Neural crest cell (in vitro differentiated cells): ENCODE measurements around the gene SLC26A1. TPM values are rescaled to one million over a fixed set of nuclear protein-coding genes. Genes with fewer than 3 reads are reported as not detected.

ENCODE experiments used
- DNase-seq: peaks from one replicate; pipeline ENCODE4 v3.0.0; 2021; ENCODE audit warnings: low read depth, mixed read lengths, low spot score
- H3K27ac Mint-ChIP-seq: one replicate; pipeline ENCODE4 v1.8.0; 2021; ENCODE audit warnings: mild to moderate bottlenecking, mixed read lengths; ENCODE audit not compliant: unreplicated experiment
- H3K27me3 Mint-ChIP-seq: 2 replicates; pipeline ENCODE4 v1.8.0; 2021; ENCODE audit warnings: low read depth, mild to moderate bottlenecking, mixed read lengths
- H3K36me3 Mint-ChIP-seq: 2 replicates; pipeline ENCODE4 v1.8.0; 2021; ENCODE audit warnings: low read depth, mild to moderate bottlenecking, mixed read lengths
- H3K4me1 Mint-ChIP-seq: 2 replicates; pipeline ENCODE4 v1.8.0; 2021; ENCODE audit warnings: mixed read lengths
- H3K4me3 Mint-ChIP-seq: one replicate; pipeline ENCODE4 v1.8.0; 2021; ENCODE audit warnings: mild to moderate bottlenecking, mixed read lengths
- H3K9me3 Mint-ChIP-seq: 2 replicates; pipeline ENCODE4 v1.8.0; 2021; ENCODE audit warnings: mixed read lengths
- total RNA-seq: library from RNA; stranded (reverse); gene quantifications from 2 replicates; pipeline ENCODE4 v1.2.1, GENCODE V29; 2021
- TF ChIP-seq, protein P1 (sequence below): fragments of 200-600 bp; sonication (generic); conservative IDR thresholded peaks from 2 replicates; pipeline ENCODE4 v1.5.0; 2021; ENCODE audit warnings: antibody characterized with exemption, mild to moderate bottlenecking

The SLC26A1 gene
- total RNA-seq, 1 donor from 2014 or later: 0.84 TPM

DNA sequence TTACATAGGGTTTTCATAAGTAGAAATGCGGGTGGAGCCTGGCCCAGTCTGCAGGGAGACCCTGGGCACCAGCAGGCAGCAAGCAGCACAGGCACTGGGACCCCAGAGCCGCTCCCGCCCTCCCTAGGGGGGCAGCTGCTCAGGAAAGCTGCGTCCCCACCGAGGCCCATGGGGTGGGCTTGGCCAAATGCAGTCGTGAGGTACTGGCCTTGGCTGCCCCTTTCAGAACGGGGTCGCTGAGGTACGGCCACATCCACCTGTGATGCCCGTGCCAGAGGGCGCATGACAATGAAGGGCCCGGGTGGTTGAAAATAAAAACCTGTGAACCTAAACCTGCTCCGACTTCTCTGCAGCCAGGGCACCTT is 44.3 kb downstream of the SLC26A1 start:
- Mint-ChIP-seq H3K4me1 (peaks cover 7% of the 10 kb centered on the region), H3K9me3 (no peaks in the 10 kb centered on the region), H3K27ac (no peak overlapping the region), H3K4me3 (no peak overlapping the region), H3K27me3 (peaks cover 20% of the 10 kb centered on the region), H3K36me3 (no peaks in the 10 kb centered on the region)
- TF ChIP-seq, protein P1, sequence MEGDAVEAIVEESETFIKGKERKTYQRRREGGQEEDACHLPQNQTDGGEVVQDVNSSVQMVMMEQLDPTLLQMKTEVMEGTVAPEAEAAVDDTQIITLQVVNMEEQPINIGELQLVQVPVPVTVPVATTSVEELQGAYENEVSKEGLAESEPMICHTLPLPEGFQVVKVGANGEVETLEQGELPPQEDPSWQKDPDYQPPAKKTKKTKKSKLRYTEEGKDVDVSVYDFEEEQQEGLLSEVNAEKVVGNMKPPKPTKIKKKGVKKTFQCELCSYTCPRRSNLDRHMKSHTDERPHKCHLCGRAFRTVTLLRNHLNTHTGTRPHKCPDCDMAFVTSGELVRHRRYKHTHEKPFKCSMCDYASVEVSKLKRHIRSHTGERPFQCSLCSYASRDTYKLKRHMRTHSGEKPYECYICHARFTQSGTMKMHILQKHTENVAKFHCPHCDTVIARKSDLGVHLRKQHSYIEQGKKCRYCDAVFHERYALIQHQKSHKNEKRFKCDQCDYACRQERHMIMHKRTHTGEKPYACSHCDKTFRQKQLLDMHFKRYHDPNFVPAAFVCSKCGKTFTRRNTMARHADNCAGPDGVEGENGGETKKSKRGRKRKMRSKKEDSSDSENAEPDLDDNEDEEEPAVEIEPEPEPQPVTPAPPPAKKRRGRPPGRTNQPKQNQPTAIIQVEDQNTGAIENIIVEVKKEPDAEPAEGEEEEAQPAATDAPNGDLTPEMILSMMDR: no peak
- no peak for DNase-seq

- H3K4me3 Mint-ChIP-seq: no peak overlapping the region
- H3K9me3 Mint-ChIP-seq: no peaks in the 10 kb centered on the region
- no peaks in the 10 kb centered on the region for H3K36me3 Mint-ChIP-seq
- H3K27ac Mint-ChIP-seq: no peak overlapping the region
- H3K27me3 Mint-ChIP-seq: peaks cover 20% of the 10 kb centered on the region
- DNase-seq: no peak
- TF ChIP-seq, protein P1: no peak
- H3K4me1 Mint-ChIP-seq: peaks cover 7% of the 10 kb centered on the region
Measured at GRCh38 chr4:948101-948935, 44.9 kb downstream of the SLC26A1 start.

DNA sequence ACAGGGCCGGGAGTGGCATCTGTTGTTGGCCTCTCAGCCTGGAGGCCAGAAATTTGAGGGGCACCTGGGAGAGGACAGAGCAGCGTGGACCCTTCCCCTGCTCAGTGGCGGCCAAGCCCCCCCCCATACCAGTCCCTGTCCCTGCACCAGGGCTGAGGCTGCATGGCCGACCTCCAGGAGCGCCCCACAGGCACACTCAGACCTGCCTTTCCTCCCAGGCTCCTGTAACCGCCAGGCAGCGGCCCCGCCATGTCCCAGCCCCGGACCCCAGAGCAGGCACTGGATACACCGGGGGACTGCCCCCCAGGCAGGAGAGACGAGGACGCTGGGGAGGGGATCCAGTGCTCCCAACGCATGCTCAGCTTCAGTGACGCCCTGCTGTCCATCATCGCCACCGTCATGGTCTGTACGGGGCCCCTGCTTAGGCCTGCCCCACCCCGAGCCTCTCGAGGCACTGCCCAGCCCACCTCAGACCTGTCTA is 45.7 kb downstream of the SLC26A1 start:
- DNase-seq: no peak

GRCh38 chr4:946517-947471 is 46.4 kb downstream of the SLC26A1 start:
- H3K36me3 Mint-ChIP-seq: no peaks in the 10 kb centered on the region
- H3K27ac Mint-ChIP-seq: no peak overlapping the region
- no peaks in the 10 kb centered on the region for H3K9me3 Mint-ChIP-seq
- H3K4me3 Mint-ChIP-seq: no peak overlapping the region
- no peak for DNase-seq
- TF ChIP-seq, protein P1: no peak
- peaks cover 20% of the 10 kb centered on the region for H3K27me3 Mint-ChIP-seq
- H3K4me1 Mint-ChIP-seq: peaks cover 7% of the 10 kb centered on the region

More for the DNA sequence above, 45.7 kb downstream of the SLC26A1 start:
- H3K27me3 Mint-ChIP-seq: peaks cover 20% of the 10 kb centered on the region
- H3K36me3 Mint-ChIP-seq: no peaks in the 10 kb centered on the region
- TF ChIP-seq, protein P1: no peak
- no peak overlapping the region for H3K4me3 Mint-ChIP-seq
- no peak overlapping the region for H3K27ac Mint-ChIP-seq
- H3K9me3 Mint-ChIP-seq: no peaks in the 10 kb centered on the region
- peaks cover 7% of the 10 kb centered on the region for H3K4me1 Mint-ChIP-seq

DNA sequence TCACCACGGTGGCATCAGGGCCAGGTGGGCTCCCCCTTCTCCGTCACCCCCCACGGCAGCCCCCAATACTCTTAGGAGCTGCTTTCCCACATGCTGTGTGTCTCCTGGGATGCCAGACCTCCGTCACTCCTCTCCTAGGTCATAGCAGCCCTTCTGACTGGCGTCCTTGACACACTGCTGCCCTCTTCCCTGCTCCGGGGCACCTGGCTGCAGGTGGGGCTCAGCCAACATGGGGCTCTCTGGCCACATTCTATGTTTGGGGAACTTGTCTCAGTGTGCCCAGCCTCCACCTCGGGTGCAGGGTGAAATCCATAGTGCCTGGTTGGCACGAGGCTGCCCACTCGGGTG is 47.1 kb downstream of the SLC26A1 start:
- Mint-ChIP-seq H3K4me3 (no peak overlapping the region), H3K36me3 (no peaks in the 10 kb centered on the region), H3K9me3 (no peaks in the 10 kb centered on the region), H3K27ac (no peak overlapping the region), H3K27me3 (peaks cover 20% of the 10 kb centered on the region), H3K4me1 (peaks cover 7% of the 10 kb centered on the region)
- no peak for DNase-seq
- TF ChIP-seq, protein P1: no peak
